Measurements from ENCODE around the gene PRR29.

DNA sequence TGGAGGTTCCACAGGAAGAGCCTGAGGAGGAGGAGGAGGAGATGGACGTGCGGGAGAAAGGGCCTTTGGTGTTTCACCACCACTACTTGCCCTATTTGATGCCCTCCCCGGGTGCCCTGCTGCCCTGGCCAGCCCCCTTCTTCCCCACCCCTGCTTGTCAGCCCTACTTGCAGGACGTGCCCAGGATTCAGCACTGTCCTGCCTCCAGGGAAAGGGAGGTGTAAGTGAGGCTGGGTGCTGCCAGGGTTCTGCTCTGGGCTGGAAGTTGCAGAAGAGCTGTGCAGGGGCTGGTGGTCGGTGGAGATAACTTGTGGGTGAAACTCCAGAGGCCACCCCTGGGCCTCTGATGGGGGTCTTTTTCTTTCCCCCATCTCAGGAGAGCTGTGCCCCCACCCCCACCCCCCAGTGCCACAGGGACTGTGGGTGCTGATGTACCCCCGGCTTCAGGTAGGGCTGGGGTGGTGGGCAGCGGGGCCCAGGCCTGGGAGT lies 3.0 kb downstream of the PRR29 start:
- TF ChIP-seq CTCF (IDR thresholded peaks at IDR 0.05; ENCODE audit: extremely low read depth in 1 of 2, insufficient read depth in 1 of 2, low read depth in 1 of 2, low read length in 2 of 2) (no peak), POLR2AphosphoS5 (IDR thresholded peaks at IDR 0.05; ENCODE audit: insufficient read depth, low read depth, low read length) (peak; percentile 15), POLR2A (IDR thresholded peaks at IDR 0.05; ENCODE audit: low read depth, low read length) (peak; percentile 31), GATA2 (IDR thresholded peaks at IDR 0.05; ENCODE audit: insufficient read depth, insufficient read length, low read depth, low read length) (no peak), MAX (IDR thresholded peaks at IDR 0.05; ENCODE audit: insufficient read depth, insufficient read length) (no peak)
